ENCODE measurements around the gene HSPB1. TPM values are rescaled to one million over a fixed set of nuclear protein-coding genes. Genes with fewer than 3 reads are reported as not detected.
"Not testable (repeated sequence)": the region's sequence is repeated elsewhere in the genome, so short reads cannot be mapped to it uniquely, and the experiment has no call there.

HSPB1 gene
- total RNA-seq, 3 donors from 2014 or later = 210 to 264 (median 211) TPM

DNA sequence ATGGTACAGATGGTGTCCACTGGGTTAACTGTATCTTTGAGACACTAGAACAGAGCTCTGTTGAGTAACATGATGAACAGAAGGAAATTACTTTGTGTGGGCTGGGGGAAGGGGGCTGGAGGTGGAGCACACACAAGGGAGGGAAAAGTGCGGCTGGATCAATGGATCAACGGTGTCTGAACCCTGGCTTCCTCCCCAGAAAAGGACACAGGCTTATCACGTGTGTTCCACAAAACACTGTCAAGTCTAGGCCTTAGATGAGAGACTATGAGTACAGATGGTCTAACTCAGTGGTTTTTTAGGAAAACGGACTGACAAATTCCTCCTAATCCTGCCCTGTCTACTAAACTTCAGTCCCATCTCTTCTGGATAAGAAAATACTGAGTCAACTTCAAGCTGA is 27.8 kb downstream of the HSPB1 start:
- Histone ChIP-seq H3K27me3 (no peaks in the 10 kb centered on the region), H3K4me1 (peaks cover 6 to 10% of the 10 kb centered on the region in 2 donors), H3K36me3 (no peaks in the 10 kb centered on the region), H3K4me3 (no peak overlapping the region), H3K9me3 (no peaks in the 10 kb centered on the region), H3K27ac (no peak overlapping the region)
- DNase-seq (ENCODE audit: low spot score in 2 of 2) = no peak
- TF ChIP-seq POLR2AphosphoS5 (IDR thresholded peaks at IDR 0.05) = no peak
- TF ChIP-seq, protein P1, sequence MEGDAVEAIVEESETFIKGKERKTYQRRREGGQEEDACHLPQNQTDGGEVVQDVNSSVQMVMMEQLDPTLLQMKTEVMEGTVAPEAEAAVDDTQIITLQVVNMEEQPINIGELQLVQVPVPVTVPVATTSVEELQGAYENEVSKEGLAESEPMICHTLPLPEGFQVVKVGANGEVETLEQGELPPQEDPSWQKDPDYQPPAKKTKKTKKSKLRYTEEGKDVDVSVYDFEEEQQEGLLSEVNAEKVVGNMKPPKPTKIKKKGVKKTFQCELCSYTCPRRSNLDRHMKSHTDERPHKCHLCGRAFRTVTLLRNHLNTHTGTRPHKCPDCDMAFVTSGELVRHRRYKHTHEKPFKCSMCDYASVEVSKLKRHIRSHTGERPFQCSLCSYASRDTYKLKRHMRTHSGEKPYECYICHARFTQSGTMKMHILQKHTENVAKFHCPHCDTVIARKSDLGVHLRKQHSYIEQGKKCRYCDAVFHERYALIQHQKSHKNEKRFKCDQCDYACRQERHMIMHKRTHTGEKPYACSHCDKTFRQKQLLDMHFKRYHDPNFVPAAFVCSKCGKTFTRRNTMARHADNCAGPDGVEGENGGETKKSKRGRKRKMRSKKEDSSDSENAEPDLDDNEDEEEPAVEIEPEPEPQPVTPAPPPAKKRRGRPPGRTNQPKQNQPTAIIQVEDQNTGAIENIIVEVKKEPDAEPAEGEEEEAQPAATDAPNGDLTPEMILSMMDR (IDR thresholded peaks at IDR 0.05) = no peak
- no peak for TF ChIP-seq POLR2A (IDR thresholded peaks at IDR 0.05)
- intact Hi-C loops (cut with DNase I; ENCODE audit: low total_unique reads) = no loop called here

DNA sequence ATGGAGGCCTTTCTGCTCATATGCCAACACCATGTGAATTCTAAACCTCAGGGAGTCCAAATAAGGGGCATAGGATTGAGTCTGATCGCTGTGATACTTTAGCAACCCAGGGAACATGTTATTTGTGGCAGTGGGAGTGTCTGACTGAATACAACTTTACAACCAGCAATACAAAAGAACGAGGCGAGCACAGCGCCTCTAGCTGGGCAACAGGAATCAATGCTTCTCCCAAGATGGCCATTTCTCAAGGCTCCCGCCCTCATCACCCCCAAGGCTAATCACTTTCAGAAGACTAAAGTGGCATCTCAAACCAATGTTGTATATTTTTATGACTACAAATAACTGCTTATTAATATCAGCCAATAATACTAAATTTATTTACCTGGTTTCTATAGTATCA is 28.2 kb downstream of the HSPB1 start:
- intact Hi-C loops (cut with DNase I; ENCODE audit: low total_unique reads) = no loop called here
- no peaks in the 10 kb centered on the region for H3K27me3 ChIP-seq
- no peak overlapping the region for H3K27ac ChIP-seq
- H3K4me3 ChIP-seq = no peak overlapping the region
- no peak for TF ChIP-seq POLR2A (IDR thresholded peaks at IDR 0.05)
- TF ChIP-seq, protein P1 (IDR thresholded peaks at IDR 0.05) = no peak
- no peak for TF ChIP-seq POLR2AphosphoS5 (IDR thresholded peaks at IDR 0.05)
- H3K9me3 ChIP-seq = no peaks in the 10 kb centered on the region
- DNase-seq (ENCODE audit: low spot score in 2 of 2) = no peak
- H3K36me3 ChIP-seq = no peaks in the 10 kb centered on the region
- H3K4me1 ChIP-seq = peaks cover 6 to 10% of the 10 kb centered on the region in 2 donors

DNA sequence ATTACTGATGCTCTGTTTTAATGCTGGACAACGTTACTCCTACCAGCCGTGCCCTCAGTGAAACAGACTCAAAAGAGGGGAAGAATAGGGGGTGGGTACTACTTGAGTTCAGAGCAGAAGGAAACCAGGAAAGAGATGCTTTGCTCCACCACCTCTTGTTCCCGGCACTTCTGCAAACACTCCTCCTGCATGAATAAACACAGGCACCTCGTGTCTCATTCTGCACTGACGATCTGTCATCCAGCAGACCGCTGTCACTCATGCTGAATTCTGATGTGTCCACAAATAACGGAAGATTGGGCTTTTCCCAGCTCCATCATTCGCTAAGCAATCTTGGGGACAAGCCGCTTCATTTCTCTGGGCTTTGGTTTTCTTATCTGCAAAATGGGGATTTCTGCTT is 29.6 kb downstream of the HSPB1 start:
- no peak for DNase-seq (ENCODE audit: low spot score in 2 of 2)
- no peaks in the 10 kb centered on the region for H3K9me3 ChIP-seq
- no peaks in the 10 kb centered on the region for H3K27me3 ChIP-seq
- no peaks in the 10 kb centered on the region for H3K36me3 ChIP-seq
- H3K27ac ChIP-seq = no peak overlapping the region
- no peak overlapping the region for H3K4me3 ChIP-seq
- peaks cover 6 to 10% of the 10 kb centered on the region in 2 donors for H3K4me1 ChIP-seq
- no peak for TF ChIP-seq POLR2A (IDR thresholded peaks at IDR 0.05)
- TF ChIP-seq, protein P1 (IDR thresholded peaks at IDR 0.05) = no peak
- TF ChIP-seq POLR2AphosphoS5 (IDR thresholded peaks at IDR 0.05) = no peak
- intact Hi-C loops (cut with DNase I; ENCODE audit: low total_unique reads) = no loop called here

DNA sequence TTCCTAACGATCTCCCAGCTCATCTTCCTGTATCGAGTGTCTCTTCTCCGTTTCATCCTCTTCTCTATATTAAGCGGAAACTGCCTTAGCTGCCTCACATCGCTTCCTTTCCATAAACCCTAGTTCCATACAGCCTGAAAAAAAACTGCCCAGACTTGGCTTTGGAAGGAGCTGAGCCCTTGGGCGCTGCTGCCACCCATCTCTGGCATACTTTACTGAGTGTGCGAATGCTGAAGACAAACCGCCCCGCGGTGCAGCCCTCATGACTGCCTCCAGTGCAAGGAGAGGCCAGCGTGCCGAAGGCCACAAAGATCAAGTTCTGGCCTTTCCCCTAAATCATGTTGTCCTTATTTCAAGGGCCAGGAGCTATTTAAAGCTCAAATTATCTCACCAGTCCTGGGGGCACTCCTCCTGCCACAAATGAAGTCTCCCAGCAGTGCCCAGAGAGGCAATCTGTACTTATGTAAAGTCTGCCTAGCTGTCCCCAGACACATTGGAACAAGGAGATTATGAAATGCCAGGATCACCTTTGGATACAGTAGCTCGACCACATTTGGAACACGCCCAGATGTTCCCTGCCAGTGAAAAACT is 31.1 kb downstream of the HSPB1 start:
- Histone ChIP-seq H3K36me3 (no peaks in the 10 kb centered on the region), H3K9me3 (no peaks in the 10 kb centered on the region), H3K4me1 (peaks cover 6 to 7% of the 10 kb centered on the region in 2 donors), H3K27me3 (no peaks in the 10 kb centered on the region), H3K27ac (peak overlapping the region in 1 of 2 donors; percentile 4), H3K4me3 (no peak overlapping the region)
- no peak for DNase-seq (ENCODE audit: low spot score in 2 of 2)
- intact Hi-C loops (cut with DNase I; ENCODE audit: low total_unique reads) = no loop called here
- TF ChIP-seq POLR2AphosphoS5 (IDR thresholded peaks at IDR 0.05) (peak in 1 of 3 donors; percentile 19), POLR2A (IDR thresholded peaks at IDR 0.05) (no peak)

DNA sequence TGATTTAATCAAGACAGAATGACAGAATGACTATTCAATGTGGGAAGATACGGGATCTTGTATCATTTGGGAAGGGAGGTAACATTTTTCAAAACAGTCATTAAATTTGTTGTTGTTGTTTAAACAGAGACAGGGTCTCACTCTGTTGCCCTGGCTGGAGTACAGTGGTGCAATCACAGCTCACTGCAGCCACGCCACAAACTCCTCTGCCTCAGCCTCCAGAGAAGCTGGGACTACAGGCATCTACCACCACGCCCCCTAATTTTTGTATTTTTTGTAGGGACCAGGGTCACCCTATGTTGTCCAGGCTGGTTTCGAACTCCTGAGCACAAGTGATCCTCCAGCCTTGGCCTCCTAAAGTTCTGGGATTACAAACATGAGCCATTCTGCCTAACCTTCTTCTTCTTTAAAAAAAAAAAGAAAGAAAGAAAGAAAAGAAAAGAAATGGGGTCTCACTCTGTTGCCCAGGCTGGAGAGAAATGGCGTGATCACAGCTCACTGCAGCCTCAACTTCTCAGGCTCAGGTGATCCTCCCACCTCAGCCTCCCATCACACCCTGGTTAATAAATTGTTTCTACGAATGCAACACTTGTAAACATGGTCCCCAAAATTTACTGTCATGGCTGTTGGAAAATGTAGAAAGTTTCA is 32.0 kb downstream of the HSPB1 start:
- intact Hi-C loops (cut with DNase I; ENCODE audit: low total_unique reads) = no loop called here
- peaks cover 6 to 7% of the 10 kb centered on the region in 2 donors for H3K4me1 ChIP-seq
- no peaks in the 10 kb centered on the region for H3K36me3 ChIP-seq
- no peak overlapping the region for H3K4me3 ChIP-seq
- H3K9me3 ChIP-seq = no peaks in the 10 kb centered on the region
- TF ChIP-seq POLR2AphosphoS5 (IDR thresholded peaks at IDR 0.05) (no peak), POLR2A (IDR thresholded peaks at IDR 0.05) (no peak)
- TF ChIP-seq, protein P1 (IDR thresholded peaks at IDR 0.05) = no peak
- no peak for DNase-seq (ENCODE audit: low spot score in 2 of 2)
- no peak overlapping the region for H3K27ac ChIP-seq
- no peaks in the 10 kb centered on the region for H3K27me3 ChIP-seq

DNA sequence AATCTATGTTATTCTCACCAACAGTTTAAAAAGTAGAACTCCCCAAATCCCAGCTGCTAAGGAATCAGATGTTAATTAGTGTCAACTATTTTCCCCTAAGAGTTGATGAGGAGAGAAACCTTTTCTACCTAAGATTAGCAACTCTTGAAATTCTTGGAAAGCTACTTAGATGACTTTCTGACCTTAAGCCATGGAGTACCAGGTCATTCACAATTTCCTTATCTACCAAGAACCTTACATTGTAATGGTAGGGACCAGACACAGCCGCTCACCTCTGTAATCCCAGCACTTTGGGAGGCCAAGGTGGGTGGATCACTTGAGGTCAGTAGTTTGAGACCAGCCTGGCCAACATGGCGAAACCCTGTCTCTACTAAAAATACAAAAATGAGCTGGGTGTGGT is 32.9 kb downstream of the HSPB1 start:
- intact Hi-C loops (cut with DNase I; ENCODE audit: low total_unique reads) = not testable (repeated sequence)

More for the DNA sequence above, 32.9 kb downstream of the HSPB1 start:
- not testable (repeated sequence) for H3K36me3 ChIP-seq; H3K4me3 ChIP-seq; DNase-seq (ENCODE audit: low spot score in 2 of 2); H3K27ac ChIP-seq; H3K9me3 ChIP-seq; H3K27me3 ChIP-seq; H3K4me1 ChIP-seq

All from breast epithelium (tissue), 4 donors.